ENCODE results near the gene AHNAK. TPM values are rescaled to one million over a fixed set of nuclear protein-coding genes. Genes with fewer than 3 reads are reported as not detected.
A peak's percentile ranks its signal among the peaks of the same experiment; 100 is the strongest.

AHNAK gene
- total RNA-seq, 1 donor from 2014 or later = 14.9 TPM

- Histone ChIP-seq H3K79me2 (ENCODE audit: low read depth) (no peaks in the 10 kb centered on the region), H3K27me3 (no peaks in the 10 kb centered on the region), H3K4me2 (no peak overlapping the region), H3K27ac (no peak overlapping the region), H4K20me1 (ENCODE audit: low read depth) (no peaks in the 10 kb centered on the region), H3K36me3 (no peaks in the 10 kb centered on the region), H3K4me3 (no peak overlapping the region), H3K9me3 (ENCODE audit: low read depth) (no peaks in the 10 kb centered on the region), H2AFZ (replicated peaks) (no peak overlapping the region), H3F3A (ENCODE audit: low read depth) (no peaks in the 10 kb centered on the region), H3K9ac (no peak overlapping the region), H3K4me1 (peaks cover under 1% of the 10 kb centered on the region)
- Mint-ChIP-seq H3K36me3 (no peaks in the 10 kb centered on the region), H3K4me3 (no peak overlapping the region), H3K27ac (no peak overlapping the region), H3K27me3 (ENCODE audit: insufficient read depth, low read depth) (peaks cover 5% of the 10 kb centered on the region), H3K9me3 (no peaks in the 10 kb centered on the region), H3K4me1 (peaks cover 19% of the 10 kb centered on the region)
- DNase-seq (ENCODE audit: low spot score) = no peak
- no peak for TF ChIP-seq EZH2phosphoT487 (IDR thresholded peaks at IDR 0.05)
- TF ChIP-seq CTCF (IDR thresholded peaks at IDR 0.05) = no peak
- TF ChIP-seq EZH2 (IDR thresholded peaks at IDR 0.05) = no peak
Measured at GRCh38 chr11:62400281-62400680, 146.3 kb downstream of the AHNAK start.

GRCh38 chr11:62399878-62400266 lies 146.7 kb downstream of the AHNAK start:
- Mint-ChIP-seq H3K9me3 (no peaks in the 10 kb centered on the region), H3K4me1 (peaks cover 23% of the 10 kb centered on the region), H3K27me3 (ENCODE audit: insufficient read depth, low read depth) (peaks cover 6% of the 10 kb centered on the region), H3K27ac (no peak overlapping the region), H3K36me3 (no peaks in the 10 kb centered on the region), H3K4me3 (no peak overlapping the region)
- Histone ChIP-seq H3K79me2 (ENCODE audit: low read depth) (no peaks in the 10 kb centered on the region), H3K27me3 (no peaks in the 10 kb centered on the region), H2AFZ (replicated peaks) (no peak overlapping the region), H3K27ac (no peak overlapping the region), H3K4me2 (no peak overlapping the region), H3K4me1 (peaks cover 5% of the 10 kb centered on the region), H3K4me3 (no peak overlapping the region), H4K20me1 (ENCODE audit: low read depth) (no peaks in the 10 kb centered on the region), H3K36me3 (no peaks in the 10 kb centered on the region), H3F3A (ENCODE audit: low read depth) (peaks cover 2% of the 10 kb centered on the region), H3K9ac (no peak overlapping the region), H3K9me3 (ENCODE audit: low read depth) (no peaks in the 10 kb centered on the region)
- TF ChIP-seq EZH2phosphoT487 (IDR thresholded peaks at IDR 0.05) (no peak), CTCF (IDR thresholded peaks at IDR 0.05) (no peak), EZH2 (IDR thresholded peaks at IDR 0.05) (no peak)
- DNase-seq (ENCODE audit: low spot score) = no peak

DNA sequence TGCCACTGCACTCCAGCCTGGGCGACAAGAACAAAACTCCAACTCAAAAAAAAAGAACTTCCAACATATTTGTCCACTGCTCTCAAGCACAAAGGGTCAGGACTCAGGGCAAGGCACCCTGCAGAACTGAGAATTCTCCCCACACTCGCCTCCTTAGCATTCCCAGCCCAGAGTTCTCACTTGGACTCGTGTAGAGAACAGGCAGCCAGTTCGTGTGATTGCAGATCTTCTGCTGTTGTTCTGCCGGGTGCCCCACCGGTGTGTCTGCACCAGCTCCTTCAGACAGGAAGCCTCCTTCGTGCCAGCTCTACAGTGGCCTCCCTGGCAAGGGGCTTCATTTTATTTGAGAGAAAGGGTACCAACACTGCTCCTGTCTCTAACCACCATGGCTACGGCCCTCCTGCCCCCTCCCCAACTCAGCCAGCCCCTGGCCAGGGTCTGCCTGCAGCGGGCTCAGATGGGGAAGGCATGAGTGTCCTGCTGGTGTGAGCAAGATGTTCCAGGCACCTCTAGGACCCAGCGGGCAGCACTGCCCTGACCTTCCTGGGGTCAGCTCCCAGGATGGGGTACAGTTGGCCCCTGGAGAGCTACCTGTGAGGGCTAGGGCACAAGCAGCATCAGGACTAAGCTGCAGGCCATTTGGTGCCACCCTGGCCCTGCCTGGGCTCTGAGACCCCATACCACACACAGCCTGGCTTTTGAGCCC lies 147.3 kb downstream of the AHNAK start:
- DNase-seq (ENCODE audit: low spot score) = no peak
- no peaks in the 10 kb centered on the region for H3K27me3 ChIP-seq
- no peaks in the 10 kb centered on the region for H3K36me3 ChIP-seq
- H3F3A ChIP-seq (ENCODE audit: low read depth) = peaks cover 6% of the 10 kb centered on the region
- H3K27ac ChIP-seq = no peak overlapping the region
- Mint-ChIP-seq H3K4me3 (no peak overlapping the region), H3K9me3 (no peaks in the 10 kb centered on the region), H3K27me3 (ENCODE audit: insufficient read depth, low read depth) (peaks cover 8% of the 10 kb centered on the region), H3K36me3 (no peaks in the 10 kb centered on the region), H3K27ac (peak overlapping the region; percentile 93), H3K4me1 (peaks cover 27% of the 10 kb centered on the region)
- no peak overlapping the region for H2AFZ ChIP-seq (replicated peaks)
- TF ChIP-seq CTCF (IDR thresholded peaks at IDR 0.05) (no peak), EZH2phosphoT487 (IDR thresholded peaks at IDR 0.05) (no peak), EZH2 (IDR thresholded peaks at IDR 0.05) (no peak)
- H4K20me1 ChIP-seq (ENCODE audit: low read depth) = peaks cover 4% of the 10 kb centered on the region
- no peaks in the 10 kb centered on the region for H3K79me2 ChIP-seq (ENCODE audit: low read depth)
- H3K9me3 ChIP-seq (ENCODE audit: low read depth) = no peaks in the 10 kb centered on the region
- H3K4me3 ChIP-seq = no peak overlapping the region
- H3K4me1 ChIP-seq = peaks cover 5% of the 10 kb centered on the region
- no peak overlapping the region for H3K4me2 ChIP-seq
- H3K9ac ChIP-seq = no peak overlapping the region
